Stomach smooth muscle (tissue), 2 donors: ENCODE data around the gene SIGLEC8.
"Not testable (repeated sequence)": the region's sequence is repeated elsewhere in the genome, so short reads cannot be mapped to it uniquely, and the experiment has no call there.

ENCODE experiments used
- H3K27ac ChIP-seq: one replicate; pipeline ENCODE4 v1.7.0; 2013; ENCODE audit warnings: mild to moderate bottlenecking, low read length, inconsistent platforms
- H3K27me3 ChIP-seq, 2 donors: one replicate each; pipeline ENCODE4 v1.7.0; 2013; ENCODE audit warnings: low read length in 2 of 2; ENCODE audit not compliant: insufficient read depth in 2 of 2, control insufficient read depth in 1 of 2
- H3K36me3 ChIP-seq, 2 donors: one replicate each; pipeline ENCODE4 v1.7.0; 2013; ENCODE audit warnings: low read length in 2 of 2; ENCODE audit not compliant: control insufficient read depth in 2 of 2, insufficient read depth in 2 of 2
- H3K4me1 ChIP-seq: one replicate; pipeline ENCODE4 v1.7.0; 2013; ENCODE audit warnings: low read length; ENCODE audit not compliant: control insufficient read depth, insufficient read depth
- H3K4me3 ChIP-seq, 2 donors: one replicate each; pipeline ENCODE4 v1.7.0; 2013; ENCODE audit warnings: low read length in 2 of 2
- H3K9ac ChIP-seq, 2 donors: one replicate each; pipeline ENCODE4 v1.7.0; 2013; ENCODE audit warnings: low read length in 2 of 2, mild to moderate bottlenecking in 1 of 2
- H3K9me3 ChIP-seq, 2 donors: one replicate each; pipeline ENCODE4 v1.7.0; 2013; ENCODE audit warnings: low read length in 2 of 2; ENCODE audit not compliant: control insufficient read depth in 2 of 2
- donor health status: healthy.
- donor health status: Pancreatic carcinoma.

The SIGLEC8 gene

GRCh38 chr19:51458051-51458645, at the start of gene SIGLEC8:
SIGLEC8 (minus strand) TSS chr19:51458454; CDS start chr19:51458387, 67 bp downstream.
- Histone ChIP-seq H3K27ac (no peak within 1 kb of the TSS), H3K9ac (no peak within 1 kb of the TSS)

GRCh38 chr19:51507640-51508058, 49.4 kb upstream of the SIGLEC8 start:
- H3K9me3 ChIP-seq = peaks cover 0 to 2% of the 10 kb centered on the region in 2 donors
- no peak overlapping the region for H3K27ac ChIP-seq
- no peak overlapping the region for H3K9ac ChIP-seq
- no peak overlapping the region for H3K4me3 ChIP-seq
- peaks cover 6 to 9% of the 10 kb centered on the region in 2 donors for H3K27me3 ChIP-seq
- no peaks in the 10 kb centered on the region for H3K36me3 ChIP-seq
- H3K4me1 ChIP-seq = no peaks in the 10 kb centered on the region

More at GRCh38 chr19:51458051-51458645, at the start of gene SIGLEC8:
- no peak within 1 kb of the TSS for H3K4me3 ChIP-seq
- peaks cover 14 to 25% of the 10 kb centered on the region in 2 donors for H3K27me3 ChIP-seq
- H3K36me3 ChIP-seq = no peaks in the 10 kb centered on the region
- H3K4me1 ChIP-seq = no peaks in the 10 kb centered on the region
- H3K9me3 ChIP-seq = no peaks in the 10 kb centered on the region

DNA sequence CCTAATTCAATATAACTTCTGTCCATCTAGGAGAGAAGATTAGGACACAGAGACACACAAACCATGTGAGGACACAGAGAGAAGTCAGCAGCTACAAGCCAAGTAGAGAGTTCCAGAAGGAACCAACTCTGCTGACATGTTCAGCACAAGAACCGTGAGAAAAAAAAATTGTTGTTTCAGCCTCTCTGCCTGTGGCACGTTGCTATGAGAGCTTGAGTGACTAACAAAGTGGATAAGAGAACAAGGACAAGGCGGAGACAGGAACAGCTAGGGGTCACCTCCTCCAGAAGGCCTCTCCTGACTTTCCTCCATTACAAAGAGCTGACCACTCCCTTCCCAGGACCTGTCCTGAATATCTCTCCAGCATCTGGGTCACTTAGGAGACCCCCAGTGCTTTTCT, 48.9 kb upstream of the SIGLEC8 start:
- no peak overlapping the region for H3K4me3 ChIP-seq
- H3K27me3 ChIP-seq = peaks cover 6 to 9% of the 10 kb centered on the region in 2 donors
- no peaks in the 10 kb centered on the region for H3K4me1 ChIP-seq
- peaks cover 0 to 2% of the 10 kb centered on the region in 2 donors for H3K9me3 ChIP-seq
- no peaks in the 10 kb centered on the region for H3K36me3 ChIP-seq
- no peak overlapping the region for H3K27ac ChIP-seq
- H3K9ac ChIP-seq = no peak overlapping the region

DNA sequence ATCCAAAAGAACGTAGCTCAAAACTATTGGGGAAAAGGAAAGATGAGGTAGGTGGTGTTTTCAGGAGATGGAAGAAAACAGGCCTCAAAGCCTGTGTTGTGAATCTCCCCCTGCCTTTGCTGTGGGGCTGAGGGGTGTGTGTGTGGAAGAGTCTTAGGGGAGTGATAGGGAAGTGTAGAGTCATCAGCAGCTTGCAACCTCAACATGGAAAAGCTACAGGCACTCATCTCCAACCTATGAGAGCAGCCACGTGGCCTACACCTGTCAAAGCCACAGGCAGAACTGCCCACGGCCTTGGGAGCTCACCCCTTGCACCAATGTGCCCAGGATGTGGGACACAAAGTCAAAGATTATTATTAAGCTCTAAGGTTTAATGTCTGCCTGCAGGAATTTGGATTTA, 47.6 kb upstream of the SIGLEC8 start:
- H3K27me3 ChIP-seq = peaks cover 6 to 9% of the 10 kb centered on the region in 2 donors
- H3K9me3 ChIP-seq = peaks cover 0 to 2% of the 10 kb centered on the region in 2 donors
- no peak overlapping the region for H3K27ac ChIP-seq
- no peaks in the 10 kb centered on the region for H3K4me1 ChIP-seq
- no peak overlapping the region for H3K4me3 ChIP-seq
- H3K36me3 ChIP-seq = no peaks in the 10 kb centered on the region
- H3K9ac ChIP-seq = no peak overlapping the region

DNA sequence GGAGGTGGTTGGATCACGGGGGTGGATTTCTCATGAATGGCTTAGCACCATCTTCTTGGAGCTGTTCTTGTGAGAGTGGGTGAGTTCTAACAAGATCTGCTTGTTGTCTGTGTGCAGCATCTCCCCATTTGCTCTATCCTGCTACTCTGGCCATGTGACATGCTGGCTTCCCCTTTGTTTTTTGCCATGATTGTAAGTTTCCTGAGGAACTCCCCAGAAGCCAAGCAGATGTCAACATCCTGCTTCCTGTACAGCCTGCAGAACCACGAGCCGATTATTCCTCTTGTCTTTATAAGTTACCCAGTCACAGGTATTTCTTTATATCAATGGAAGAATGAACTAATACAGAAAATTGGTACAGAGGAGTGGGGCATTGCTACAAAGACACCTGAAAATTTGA, 45.6 kb upstream of the SIGLEC8 start:
- Histone ChIP-seq H3K9ac (no peak overlapping the region), H3K4me1 (no peaks in the 10 kb centered on the region), H3K9me3 (peaks cover 0 to 2% of the 10 kb centered on the region in 2 donors), H3K36me3 (no peaks in the 10 kb centered on the region), H3K27ac (no peak overlapping the region), H3K27me3 (peaks cover 0 to 3% of the 10 kb centered on the region in 2 donors), H3K4me3 (no peak overlapping the region)

DNA sequence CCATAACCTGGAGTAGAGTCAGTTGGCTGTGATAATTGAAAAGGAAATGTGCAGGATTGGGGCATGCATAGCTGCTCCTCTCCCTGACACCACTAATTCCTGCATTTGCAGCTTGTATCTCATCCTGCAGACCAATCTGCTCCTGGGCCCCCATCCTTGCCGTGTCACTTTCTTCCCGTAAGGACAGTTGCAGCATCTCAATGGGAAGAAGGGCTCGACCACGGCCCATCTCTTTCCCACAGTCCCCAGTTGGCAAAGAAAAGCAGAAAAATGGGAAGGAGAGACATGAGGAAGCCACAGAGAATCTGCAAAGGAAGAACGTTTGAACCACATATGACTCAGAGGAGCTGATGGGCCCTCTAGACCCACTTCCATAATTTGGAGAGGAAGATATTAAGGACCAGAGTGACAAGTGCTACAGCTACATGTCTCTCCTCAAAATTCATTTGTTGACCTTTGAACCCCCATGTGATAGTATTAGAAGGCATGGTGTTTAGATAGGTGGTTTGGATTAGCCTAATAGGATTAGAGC, 45.1 kb upstream of the SIGLEC8 start:
- peaks cover 0 to 2% of the 10 kb centered on the region in 2 donors for H3K9me3 ChIP-seq
- peaks cover 0 to 5% of the 10 kb centered on the region in 2 donors for H3K27me3 ChIP-seq
- H3K4me1 ChIP-seq = no peaks in the 10 kb centered on the region
- H3K4me3 ChIP-seq = no peak overlapping the region
- H3K27ac ChIP-seq = no peak overlapping the region
- no peaks in the 10 kb centered on the region for H3K36me3 ChIP-seq
- no peak overlapping the region for H3K9ac ChIP-seq

GRCh38 chr19:51501594-51502263, 43.5 kb upstream of the SIGLEC8 start, which contains the start of gene SIGLEC12:
SIGLEC12 (minus strand) TSS chr19:51501800; CDS start chr19:51501733, 67 bp downstream.
- no peak within 1 kb of the TSS for H3K27ac ChIP-seq

DNA sequence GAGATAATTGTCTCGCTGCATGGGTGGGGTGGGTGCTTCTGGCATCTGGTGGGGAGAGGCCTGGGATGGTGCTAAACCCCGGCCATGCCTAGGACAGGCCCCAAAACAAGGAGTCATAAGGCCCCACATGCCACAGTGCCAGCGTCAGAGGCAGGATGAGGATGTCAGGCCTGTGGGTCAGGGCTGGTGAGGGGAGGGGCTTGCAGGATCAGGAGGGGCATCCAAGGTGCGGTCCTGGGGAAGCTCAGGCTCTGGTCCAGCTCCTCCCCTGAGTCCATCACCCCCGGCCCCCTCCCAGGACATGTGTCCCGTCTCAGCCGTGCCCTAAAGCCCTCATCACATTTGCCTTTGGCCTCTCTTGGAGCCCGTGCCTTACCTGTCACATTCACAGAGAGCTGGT, 42.7 kb upstream of the SIGLEC8 start:
- H3K9me3 ChIP-seq, H3K27me3 ChIP-seq, H3K4me1 ChIP-seq, H3K9ac ChIP-seq, H3K4me3 ChIP-seq, H3K36me3 ChIP-seq, H3K27ac ChIP-seq: not testable (repeated sequence)

More at GRCh38 chr19:51501594-51502263, 43.5 kb upstream of the SIGLEC8 start, which contains the start of gene SIGLEC12:
- Histone ChIP-seq H3K4me1 (no peaks in the 10 kb centered on the region), H3K36me3 (no peaks in the 10 kb centered on the region), H3K9me3 (peaks cover 0 to 2% of the 10 kb centered on the region in 2 donors), H3K27me3 (peaks cover 0 to 5% of the 10 kb centered on the region in 2 donors), H3K4me3 (no peak within 1 kb of the TSS), H3K9ac (no peak within 1 kb of the TSS)

DNA sequence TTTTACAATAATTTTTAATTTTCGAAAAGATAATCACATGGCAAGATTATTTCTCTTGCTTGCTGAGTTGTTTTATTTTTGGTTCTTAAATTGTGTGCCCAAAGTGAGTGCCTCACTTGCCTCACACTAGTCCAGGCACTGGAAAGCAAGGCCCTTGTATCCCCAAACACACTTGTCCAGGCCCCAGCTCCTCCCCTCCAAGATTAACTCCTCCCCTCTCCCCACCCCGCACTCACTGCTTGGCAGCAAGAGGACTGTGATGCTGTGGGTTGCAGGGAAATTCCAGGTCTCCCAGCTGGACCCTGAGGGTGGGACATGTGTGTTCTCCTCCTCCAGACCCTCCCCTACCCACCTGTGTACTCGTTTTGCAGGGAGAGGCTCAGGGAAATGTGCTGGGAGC, 39.4 kb upstream of the SIGLEC8 start:
- no peak overlapping the region for H3K4me3 ChIP-seq
- no peaks in the 10 kb centered on the region for H3K4me1 ChIP-seq
- H3K27me3 ChIP-seq = peaks cover 0 to 7% of the 10 kb centered on the region in 2 donors
- no peaks in the 10 kb centered on the region for H3K9me3 ChIP-seq
- no peak overlapping the region for H3K27ac ChIP-seq
- H3K36me3 ChIP-seq = no peaks in the 10 kb centered on the region
- H3K9ac ChIP-seq = no peak overlapping the region

DNA sequence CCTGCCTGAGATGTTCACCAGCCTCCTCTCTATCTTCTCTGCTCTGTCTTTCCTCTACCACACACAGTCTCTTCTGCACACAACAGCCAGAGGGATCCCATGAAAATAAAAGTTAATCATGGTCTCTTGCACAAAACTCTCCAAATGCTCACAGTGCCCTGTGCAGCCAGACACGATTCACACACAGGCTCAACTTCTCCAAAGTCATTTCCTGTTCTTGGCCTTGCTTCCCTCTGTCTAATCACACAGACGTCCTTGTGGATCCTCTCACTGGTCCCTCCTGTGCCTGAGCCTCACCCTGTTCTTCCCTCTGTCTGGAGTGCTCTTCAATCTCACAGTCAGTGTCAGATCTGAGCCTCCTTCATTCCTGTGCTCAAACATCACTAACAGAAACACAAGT, 35.5 kb upstream of the SIGLEC8 start:
- no peaks in the 10 kb centered on the region for H3K4me1 ChIP-seq
- H3K36me3 ChIP-seq = no peaks in the 10 kb centered on the region
- no peak overlapping the region for H3K4me3 ChIP-seq
- H3K27ac ChIP-seq = no peak overlapping the region
- H3K9me3 ChIP-seq = no peaks in the 10 kb centered on the region
- no peak overlapping the region for H3K9ac ChIP-seq
- H3K27me3 ChIP-seq = peaks cover 0 to 6% of the 10 kb centered on the region in 2 donors

GRCh38 chr19:51491586-51491985, 33.3 kb upstream of the SIGLEC8 start:
- Histone ChIP-seq H3K9me3 (no peaks in the 10 kb centered on the region), H3K4me1 (no peaks in the 10 kb centered on the region), H3K27me3 (peaks cover 0 to 4% of the 10 kb centered on the region in 2 donors), H3K4me3 (no peak overlapping the region), H3K36me3 (no peaks in the 10 kb centered on the region), H3K27ac (no peak overlapping the region), H3K9ac (no peak overlapping the region)
